Measurements from ENCODE around the gene GSS. TPM values are rescaled to one million over a fixed set of nuclear protein-coding genes. Genes with fewer than 3 reads are reported as not detected.

Gene GSS
- total and polyA plus RNA-seq, 2 experiments from 2014 or later: 68.3 to 80.7 TPM

- in situ Hi-C loops (cut with MboI): no loop called here
- Histone ChIP-seq H3K4me3 (no peak overlapping the region), H3K27ac (no peak overlapping the region), H3K9me2 (ENCODE audit: insufficient read depth) (no peaks in the 10 kb centered on the region), H3K27me3 (replicated peaks; ENCODE audit: insufficient read depth) (peaks cover 9% of the 10 kb centered on the region; the same call in 1 of the 2 replicates), H3K9me3 (ENCODE audit: low read depth) (no peaks in the 10 kb centered on the region), H3K36me3 (ENCODE audit: low read depth) (no peaks in the 10 kb centered on the region), H3K79me2 (ENCODE audit: insufficient read depth) (no peaks in the 10 kb centered on the region), H3K9ac (no peak overlapping the region), H4K20me1 (ENCODE audit: insufficient read depth) (no peaks in the 10 kb centered on the region), H2AFZ (no peak overlapping the region), H3F3A (ENCODE audit: insufficient read depth) (no peaks in the 10 kb centered on the region), H3K4me1 (ENCODE audit: insufficient read depth) (no peaks in the 10 kb centered on the region), H3K4me2 (ENCODE audit: unreplicated experiment) (no peak overlapping the region)
- no peak for DNase-seq
- WGBS, 2 experiments (ENCODE audit: low coverage in 1 of 2, low lambda C conversion rate in 2 of 2, missing lambda C conversion rate in 2 of 2): 84 to 85% methylated on average over 16 to 21 of the region's 21 CpGs
- TF ChIP-seq EZH2phosphoT487 (IDR thresholded peaks at IDR 0.05; ENCODE audit: insufficient read depth, low read depth): no peak
- TF ChIP-seq EZH2 (IDR thresholded peaks at IDR 0.05; ENCODE audit: insufficient read depth, poor library complexity, severe bottlenecking): no peak
These were observed 26.9 kb upstream of the GSS start for GRCh38 chr20:34982270-34983088.

- H3K4me1 ChIP-seq (ENCODE audit: insufficient read depth): no peaks in the 10 kb centered on the region
- WGBS, 2 experiments (ENCODE audit: low coverage in 1 of 2, low lambda C conversion rate in 2 of 2, missing lambda C conversion rate in 2 of 2): 82 to 86% methylated on average over 22 of the region's 22 CpGs
- H3K9me3 ChIP-seq (ENCODE audit: low read depth): no peaks in the 10 kb centered on the region
- in situ Hi-C loops (cut with MboI): no loop called here
- H3K27ac ChIP-seq: no peak overlapping the region
- H3K9ac ChIP-seq: no peak overlapping the region
- H3K79me2 ChIP-seq (ENCODE audit: insufficient read depth): no peaks in the 10 kb centered on the region
- H3K27me3 ChIP-seq (replicated peaks; ENCODE audit: insufficient read depth): peaks cover 9% of the 10 kb centered on the region; the same call in 1 of the 2 replicates
- no peak for TF ChIP-seq EZH2 (IDR thresholded peaks at IDR 0.05; ENCODE audit: insufficient read depth, poor library complexity, severe bottlenecking)
- TF ChIP-seq EZH2phosphoT487 (IDR thresholded peaks at IDR 0.05; ENCODE audit: insufficient read depth, low read depth): no peak
- H3K36me3 ChIP-seq (ENCODE audit: low read depth): no peaks in the 10 kb centered on the region
- no peak overlapping the region for H3K4me3 ChIP-seq
- H3K4me2 ChIP-seq (ENCODE audit: unreplicated experiment): no peak overlapping the region
- no peaks in the 10 kb centered on the region for H3K9me2 ChIP-seq (ENCODE audit: insufficient read depth)
- DNase-seq: no peak
- H3F3A ChIP-seq (ENCODE audit: insufficient read depth): no peaks in the 10 kb centered on the region
- no peaks in the 10 kb centered on the region for H4K20me1 ChIP-seq (ENCODE audit: insufficient read depth)
- no peak overlapping the region for H2AFZ ChIP-seq
These were observed 25.1 kb upstream of the GSS start for GRCh38 chr20:34980543-34981233.

GRCh38 chr20:34979366-34980153 lies 24.0 kb upstream of the GSS start:
- no peak for DNase-seq
- no peaks in the 10 kb centered on the region for H3F3A ChIP-seq (ENCODE audit: insufficient read depth)
- in situ Hi-C loops (cut with MboI): no loop called here

GRCh38 chr20:34978092-34978744 lies 22.6 kb upstream of the GSS start:
- no peaks in the 10 kb centered on the region for H4K20me1 ChIP-seq (ENCODE audit: insufficient read depth)
- no peak for DNase-seq
- H3K27ac ChIP-seq: no peak overlapping the region
- H3K9ac ChIP-seq: no peak overlapping the region
- no peak overlapping the region for H2AFZ ChIP-seq
- H3K9me2 ChIP-seq (ENCODE audit: insufficient read depth): no peaks in the 10 kb centered on the region
- no peak overlapping the region for H3K4me2 ChIP-seq (ENCODE audit: unreplicated experiment)
- H3K79me2 ChIP-seq (ENCODE audit: insufficient read depth): no peaks in the 10 kb centered on the region
- no peak for TF ChIP-seq EZH2 (IDR thresholded peaks at IDR 0.05; ENCODE audit: insufficient read depth, poor library complexity, severe bottlenecking)
- TF ChIP-seq EZH2phosphoT487 (IDR thresholded peaks at IDR 0.05; ENCODE audit: insufficient read depth, low read depth): no peak
- no peaks in the 10 kb centered on the region for H3F3A ChIP-seq (ENCODE audit: insufficient read depth)
- no peaks in the 10 kb centered on the region for H3K36me3 ChIP-seq (ENCODE audit: low read depth)
- no peak overlapping the region for H3K4me3 ChIP-seq
- H3K9me3 ChIP-seq (ENCODE audit: low read depth): no peaks in the 10 kb centered on the region
- in situ Hi-C loops (cut with MboI): no loop called here
- H3K4me1 ChIP-seq (ENCODE audit: insufficient read depth): no peaks in the 10 kb centered on the region
- 76 to 84% methylated on average over 10 of the region's 10 CpGs for WGBS, 2 experiments (ENCODE audit: low coverage in 1 of 2, low lambda C conversion rate in 2 of 2, missing lambda C conversion rate in 2 of 2)
- no peaks in the 10 kb centered on the region for H3K27me3 ChIP-seq (replicated peaks; ENCODE audit: insufficient read depth)

More at GRCh38 chr20:34979366-34980153, 24.0 kb upstream of the GSS start:
- H3K4me2 ChIP-seq (ENCODE audit: unreplicated experiment): no peak overlapping the region
- no peaks in the 10 kb centered on the region for H3K36me3 ChIP-seq (ENCODE audit: low read depth)
- TF ChIP-seq EZH2 (IDR thresholded peaks at IDR 0.05; ENCODE audit: insufficient read depth, poor library complexity, severe bottlenecking) (no peak), EZH2phosphoT487 (IDR thresholded peaks at IDR 0.05; ENCODE audit: insufficient read depth, low read depth) (no peak)
- no peaks in the 10 kb centered on the region for H3K79me2 ChIP-seq (ENCODE audit: insufficient read depth)
- no peak overlapping the region for H2AFZ ChIP-seq
- no peak overlapping the region for H3K4me3 ChIP-seq
- H3K27ac ChIP-seq: no peak overlapping the region
- no peaks in the 10 kb centered on the region for H3K9me2 ChIP-seq (ENCODE audit: insufficient read depth)
- H3K9me3 ChIP-seq (ENCODE audit: low read depth): no peaks in the 10 kb centered on the region
- H4K20me1 ChIP-seq (ENCODE audit: insufficient read depth): no peaks in the 10 kb centered on the region
- H3K9ac ChIP-seq: no peak overlapping the region
- WGBS, 2 experiments (ENCODE audit: low coverage in 1 of 2, low lambda C conversion rate in 2 of 2, missing lambda C conversion rate in 2 of 2): 67 to 76% methylated on average over 24 to 42 of the region's 42 CpGs
- H3K27me3 ChIP-seq (replicated peaks; ENCODE audit: insufficient read depth): peaks cover 9% of the 10 kb centered on the region; the same call in 1 of the 2 replicates
- H3K4me1 ChIP-seq (ENCODE audit: insufficient read depth): no peaks in the 10 kb centered on the region
